ENCODE results near the gene EPHA5.

EPHA5 gene

GRCh38 chr4:65670331-65671031 lies at the start of gene EPHA5:
Gene EPHA5, minus strand, starts transcription at chr4:65670489. Its CDS starts 747 bp downstream, at chr4:65669742.
- FAIRE-seq (no peak), DNase-seq (ENCODE audit: extremely low spot score, insufficient read length, low read depth) (no peak)

- DNase-seq (ENCODE audit: extremely low spot score, insufficient read length, low read depth) = no peak
- FAIRE-seq = no peak
These were observed 49.3 kb upstream of the EPHA5 start for GRCh38 chr4:65719635-65720034.

- FAIRE-seq = no peak
- DNase-seq (ENCODE audit: extremely low spot score, insufficient read length, low read depth) = no peak
These were observed 28.3 kb upstream of the EPHA5 start for GRCh38 chr4:65698631-65699030.

- no peak for FAIRE-seq
These were observed 26.1 kb upstream of the EPHA5 start for GRCh38 chr4:65696436-65696835.

GRCh38 chr4:65671372-65671771 lies 1.1 kb upstream of the EPHA5 start:
- FAIRE-seq = no peak
- DNase-seq (ENCODE audit: extremely low spot score, insufficient read length, low read depth) = no peak

More at GRCh38 chr4:65696436-65696835, 26.1 kb upstream of the EPHA5 start:
- DNase-seq (ENCODE audit: extremely low spot score, insufficient read length, low read depth) = no peak

- FAIRE-seq = no peak
These were observed 314 bp downstream of the EPHA5 start for GRCh38 chr4:65670020-65670330.

GRCh38 chr4:65669111-65670019 lies 924 bp downstream of the EPHA5 start:
- DNase-seq (ENCODE audit: extremely low spot score, insufficient read length, low read depth) = no peak
- FAIRE-seq = no peak

More at GRCh38 chr4:65670020-65670330, 314 bp downstream of the EPHA5 start:
- DNase-seq (ENCODE audit: extremely low spot score, insufficient read length, low read depth) = no peak

- DNase-seq (ENCODE audit: extremely low spot score, insufficient read length, low read depth) (no peak), FAIRE-seq (no peak)
These were observed 1.8 kb downstream of the EPHA5 start for GRCh38 chr4:65668201-65669089.

GRCh38 chr4:65667506-65668041 lies 2.7 kb downstream of the EPHA5 start:
- no peak for DNase-seq (ENCODE audit: extremely low spot score, insufficient read length, low read depth)
- no peak for FAIRE-seq

- no peak for DNase-seq (ENCODE audit: extremely low spot score, insufficient read length, low read depth)
- no peak for FAIRE-seq
These were observed 4.3 kb downstream of the EPHA5 start for GRCh38 chr4:65665771-65666523.

GRCh38 chr4:65661471-65661870 lies 8.8 kb downstream of the EPHA5 start:
- no peak for DNase-seq (ENCODE audit: extremely low spot score, insufficient read length, low read depth)
- FAIRE-seq = no peak

GRCh38 chr4:65658117-65658516 lies 12.2 kb downstream of the EPHA5 start:
- DNase-seq (ENCODE audit: extremely low spot score, insufficient read length, low read depth) (no peak), FAIRE-seq (no peak)

GRCh38 chr4:65656008-65656407 lies 14.3 kb downstream of the EPHA5 start:
- DNase-seq (ENCODE audit: extremely low spot score, insufficient read length, low read depth) (no peak), FAIRE-seq (no peak)

GRCh38 chr4:65654976-65655375 lies 15.3 kb downstream of the EPHA5 start:
- FAIRE-seq (no peak), DNase-seq (ENCODE audit: extremely low spot score, insufficient read length, low read depth) (no peak)

- no peak for DNase-seq (ENCODE audit: extremely low spot score, insufficient read length, low read depth)
- no peak for FAIRE-seq
These were observed 16.4 kb downstream of the EPHA5 start for GRCh38 chr4:65653740-65654361.

GRCh38 chr4:65651751-65652150 lies 18.5 kb downstream of the EPHA5 start:
- no peak for FAIRE-seq
- no peak for DNase-seq (ENCODE audit: extremely low spot score, insufficient read length, low read depth)

- FAIRE-seq (no peak), DNase-seq (ENCODE audit: extremely low spot score, insufficient read length, low read depth) (no peak)
These were observed 19.3 kb downstream of the EPHA5 start for GRCh38 chr4:65651031-65651430.

- DNase-seq (ENCODE audit: extremely low spot score, insufficient read length, low read depth) (no peak), FAIRE-seq (no peak)
These were observed 24.2 kb downstream of the EPHA5 start for GRCh38 chr4:65646136-65646535.

GRCh38 chr4:65645185-65645584 lies 25.1 kb downstream of the EPHA5 start:
- FAIRE-seq (no peak), DNase-seq (ENCODE audit: extremely low spot score, insufficient read length, low read depth) (no peak)

Data from GM18507 (cell line).